Hematopoietic multipotent progenitor cell treated with erythropoietin and hydrocortisone succinate and interleukin-3 and kit ligand, for 17 days (in vitro differentiated cells): ENCODE results near the gene TRIM2.

ENCODE experiments used
- DNase-seq: peaks from one replicate; pipeline ENCODE4 v3.0.0-alpha.2; 2015; ENCODE audit warnings: low spot score

Gene TRIM2

GRCh38 chr4:153249199-153250041 lies 45.2 kb downstream of the TRIM2 start:
- no peak for DNase-seq

GRCh38 chr4:153252122-153252521 lies 47.9 kb downstream of the TRIM2 start:
- no peak for DNase-seq

- no peak for DNase-seq
Observed at GRCh38 chr4:153255233-153255632, 51.0 kb downstream of the TRIM2 start.

- no peak for DNase-seq
Observed at GRCh38 chr4:153257151-153257620, 52.9 kb downstream of the TRIM2 start.

GRCh38 chr4:153257991-153258390 lies 53.7 kb downstream of the TRIM2 start:
- DNase-seq = no peak

- DNase-seq = no peak
Observed at GRCh38 chr4:153258750-153259149, 54.5 kb downstream of the TRIM2 start.

GRCh38 chr4:153259661-153260060 lies 55.4 kb downstream of the TRIM2 start:
- DNase-seq = no peak

- no peak for DNase-seq
Observed at GRCh38 chr4:153260132-153260531, 55.9 kb downstream of the TRIM2 start.

GRCh38 chr4:153260553-153261300 lies 56.5 kb downstream of the TRIM2 start:
- no peak for DNase-seq

GRCh38 chr4:153261461-153261860 lies 57.2 kb downstream of the TRIM2 start:
- no peak for DNase-seq

GRCh38 chr4:153261914-153262313 lies 57.7 kb downstream of the TRIM2 start:
- no peak for DNase-seq

GRCh38 chr4:153265306-153266047 lies 61.2 kb downstream of the TRIM2 start:
- DNase-seq = no peak

- DNase-seq = no peak
Observed at GRCh38 chr4:153266988-153267387, 62.7 kb downstream of the TRIM2 start.

- no peak for DNase-seq
Observed at GRCh38 chr4:153267890-153268289, 63.6 kb downstream of the TRIM2 start.

- DNase-seq = no peak
Observed at GRCh38 chr4:153268295-153268694, 64.1 kb downstream of the TRIM2 start.

GRCh38 chr4:153269218-153269990 lies 65.2 kb downstream of the TRIM2 start:
- DNase-seq = no peak

- DNase-seq = no peak
Observed at GRCh38 chr4:153270361-153270760, 66.1 kb downstream of the TRIM2 start.

GRCh38 chr4:153271820-153272219 lies 67.6 kb downstream of the TRIM2 start:
- DNase-seq = no peak

- DNase-seq = no peak
Observed at GRCh38 chr4:153273751-153274150, 69.5 kb downstream of the TRIM2 start.

- no peak for DNase-seq
Observed at GRCh38 chr4:153274967-153275366, 70.7 kb downstream of the TRIM2 start.

GRCh38 chr4:153275380-153276276 lies 71.4 kb downstream of the TRIM2 start:
- DNase-seq = no peak
